Measurements from ENCODE around the gene ATAD1.
A peak's percentile ranks its signal among the peaks of the same experiment; 100 is the strongest.
"Not testable (repeated sequence)": the region's sequence is repeated elsewhere in the genome, so short reads cannot be mapped to it uniquely, and the experiment has no call there.

ATAD1 gene

GRCh38 chr10:87816898-87817608 is 973 bp downstream of the ATAD1 start:
- Histone ChIP-seq H3K9me3 (ENCODE audit: insufficient read depth, low read length) (no peaks in the 10 kb centered on the region), H3K4me3 (ENCODE audit: insufficient read length, low read depth) (peak overlapping the region; percentile 85), H3K36me3 (ENCODE audit: insufficient read depth, insufficient read length, low read length) (peaks cover 21% of the 10 kb centered on the region), H3K4me1 (ENCODE audit: insufficient read depth, insufficient read length) (no peaks in the 10 kb centered on the region), H3K27me3 (ENCODE audit: insufficient read depth, insufficient read length) (peaks cover 12% of the 10 kb centered on the region), H3K9ac (ENCODE audit: insufficient read length, low read depth) (peak overlapping the region; percentile 91)
- no peak for DNase-seq (ENCODE audit: low read depth, low spot score)
- TF ChIP-seq YY1 (IDR thresholded peaks at IDR 0.05; ENCODE audit: insufficient read depth, insufficient read length) (no peak), ZNF274 (IDR thresholded peaks at IDR 0.05; ENCODE audit: low read depth, low read length) (no peak), SUZ12 (IDR thresholded peaks at IDR 0.05; ENCODE audit: extremely low read depth, insufficient read depth, insufficient read length) (no peak)

DNA sequence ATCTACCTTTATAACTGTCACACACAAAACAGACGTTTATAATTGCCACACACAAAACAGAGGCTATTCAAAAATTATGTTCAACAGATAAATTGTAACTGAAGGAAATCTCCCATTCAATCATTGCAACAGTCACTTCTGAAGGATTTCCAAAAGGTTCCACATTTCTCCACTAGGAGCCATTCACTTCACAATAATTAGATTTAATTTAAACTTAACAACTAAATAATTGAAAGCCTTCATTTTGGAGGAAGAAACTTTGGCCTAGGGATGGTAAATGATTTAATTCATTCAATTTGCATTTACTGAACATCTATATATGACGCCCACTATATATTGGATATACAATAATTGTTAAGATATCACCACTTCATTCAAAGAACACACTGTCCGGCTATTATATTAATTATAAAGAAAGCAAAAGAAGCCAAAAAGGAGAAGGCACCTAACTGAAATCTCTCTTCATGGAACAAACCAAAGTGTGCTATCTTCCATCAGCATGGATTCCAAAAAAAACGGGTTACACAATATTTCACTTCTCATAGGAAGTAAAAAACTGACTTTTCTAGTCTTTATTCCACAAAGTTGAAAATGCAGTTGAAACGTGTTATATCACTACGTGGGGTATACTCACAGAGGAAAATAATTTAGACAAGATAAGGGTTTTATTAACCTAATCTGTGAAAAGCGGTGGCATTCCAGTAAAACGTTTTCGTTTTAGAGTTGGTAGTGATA is 1.7 kb downstream of the ATAD1 start:
- H3K4me1 ChIP-seq (ENCODE audit: insufficient read depth, insufficient read length) = no peaks in the 10 kb centered on the region
- no peak overlapping the region for H3K9ac ChIP-seq (ENCODE audit: insufficient read length, low read depth)
- TF ChIP-seq SUZ12 (IDR thresholded peaks at IDR 0.05; ENCODE audit: extremely low read depth, insufficient read depth, insufficient read length) (no peak), ZNF274 (IDR thresholded peaks at IDR 0.05; ENCODE audit: low read depth, low read length) (no peak), YY1 (IDR thresholded peaks at IDR 0.05; ENCODE audit: insufficient read depth, insufficient read length) (no peak)
- peaks cover 27% of the 10 kb centered on the region for H3K36me3 ChIP-seq (ENCODE audit: insufficient read depth, insufficient read length, low read length)
- H3K9me3 ChIP-seq (ENCODE audit: insufficient read depth, low read length) = no peaks in the 10 kb centered on the region
- peaks cover 12% of the 10 kb centered on the region for H3K27me3 ChIP-seq (ENCODE audit: insufficient read depth, insufficient read length)
- no peak for DNase-seq (ENCODE audit: low read depth, low spot score)
- H3K4me3 ChIP-seq (ENCODE audit: insufficient read length, low read depth) = peak overlapping the region; percentile 85

DNA sequence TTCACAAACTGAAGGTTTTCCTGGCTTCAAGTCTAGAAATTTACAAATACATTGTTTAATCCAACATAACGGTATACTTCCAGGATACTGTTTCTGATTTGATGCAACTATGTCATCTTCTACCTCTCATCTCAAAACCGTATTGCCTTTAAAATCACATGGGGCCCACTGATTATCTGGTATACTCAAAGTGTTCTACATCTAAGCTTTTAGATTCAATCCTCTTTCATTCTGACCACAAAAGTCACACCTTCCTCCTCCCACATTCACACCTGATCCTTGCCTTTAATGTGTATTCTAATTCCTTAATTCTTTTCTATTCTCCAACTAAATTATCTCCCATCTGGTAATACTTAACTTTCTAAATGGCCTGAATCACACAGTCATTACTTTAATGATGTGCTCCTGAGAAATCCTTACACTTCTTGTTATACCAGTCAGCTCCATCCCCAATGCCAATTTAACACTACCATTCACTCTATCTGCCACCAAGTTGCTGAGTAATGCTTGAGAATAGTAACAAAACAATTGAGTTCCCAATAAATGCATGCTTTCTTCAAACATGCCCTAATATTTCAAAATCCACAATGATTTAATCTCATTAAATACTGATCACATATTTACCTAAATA is 13.0 kb downstream of the ATAD1 start:
- no peak for DNase-seq (ENCODE audit: low read depth, low spot score)
- no peaks in the 10 kb centered on the region for H3K27me3 ChIP-seq (ENCODE audit: insufficient read depth, insufficient read length)
- no peaks in the 10 kb centered on the region for H3K4me1 ChIP-seq (ENCODE audit: insufficient read depth, insufficient read length)
- no peak overlapping the region for H3K9ac ChIP-seq (ENCODE audit: insufficient read length, low read depth)
- H3K36me3 ChIP-seq (ENCODE audit: insufficient read depth, insufficient read length, low read length) = peaks cover 60% of the 10 kb centered on the region
- H3K4me3 ChIP-seq (ENCODE audit: insufficient read length, low read depth) = no peak overlapping the region
- TF ChIP-seq YY1 (IDR thresholded peaks at IDR 0.05; ENCODE audit: insufficient read depth, insufficient read length) = no peak
- peaks cover 41% of the 10 kb centered on the region for H3K9me3 ChIP-seq (ENCODE audit: insufficient read depth, low read length)

DNA sequence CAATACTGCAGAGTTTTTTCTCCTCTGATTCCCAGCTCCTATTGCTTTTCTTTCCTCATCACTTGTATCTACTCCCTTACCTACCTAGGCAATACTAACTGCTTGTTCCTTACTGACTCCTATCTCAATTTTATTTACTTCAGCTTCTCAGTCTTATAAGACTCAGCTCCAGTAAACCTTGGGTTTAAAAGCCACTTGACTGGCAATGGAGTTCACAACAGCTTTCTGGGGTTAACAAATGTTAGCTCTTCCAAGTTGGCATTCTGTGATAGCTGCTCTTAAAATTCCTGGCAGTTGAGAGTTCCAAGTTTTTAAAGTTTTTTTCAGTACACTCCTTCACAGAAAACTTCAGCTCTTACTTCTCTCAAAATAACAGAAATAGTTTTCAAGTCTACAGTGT is 14.2 kb downstream of the ATAD1 start:
- Histone ChIP-seq H3K9ac (ENCODE audit: insufficient read length, low read depth) (no peak overlapping the region), H3K9me3 (ENCODE audit: insufficient read depth, low read length) (peaks cover 52% of the 10 kb centered on the region), H3K4me3 (ENCODE audit: insufficient read length, low read depth) (no peak overlapping the region), H3K36me3 (ENCODE audit: insufficient read depth, insufficient read length, low read length) (peaks cover 65% of the 10 kb centered on the region), H3K27me3 (ENCODE audit: insufficient read depth, insufficient read length) (no peaks in the 10 kb centered on the region), H3K4me1 (ENCODE audit: insufficient read depth, insufficient read length) (no peaks in the 10 kb centered on the region)
- DNase-seq (ENCODE audit: low read depth, low spot score) = no peak
- no peak for TF ChIP-seq ZNF274 (IDR thresholded peaks at IDR 0.05; ENCODE audit: low read depth, low read length)
- TF ChIP-seq SUZ12 (IDR thresholded peaks at IDR 0.05; ENCODE audit: extremely low read depth, insufficient read depth, insufficient read length) = no peak
- TF ChIP-seq YY1 (IDR thresholded peaks at IDR 0.05; ENCODE audit: insufficient read depth, insufficient read length) = no peak

GRCh38 chr10:87803328-87803727 is 14.7 kb downstream of the ATAD1 start:
- no peak overlapping the region for H3K9ac ChIP-seq (ENCODE audit: insufficient read length, low read depth)
- no peaks in the 10 kb centered on the region for H3K27me3 ChIP-seq (ENCODE audit: insufficient read depth, insufficient read length)
- H3K4me3 ChIP-seq (ENCODE audit: insufficient read length, low read depth) = no peak overlapping the region
- H3K9me3 ChIP-seq (ENCODE audit: insufficient read depth, low read length) = peaks cover 52% of the 10 kb centered on the region
- no peaks in the 10 kb centered on the region for H3K4me1 ChIP-seq (ENCODE audit: insufficient read depth, insufficient read length)
- H3K36me3 ChIP-seq (ENCODE audit: insufficient read depth, insufficient read length, low read length) = peaks cover 63% of the 10 kb centered on the region
- TF ChIP-seq YY1 (IDR thresholded peaks at IDR 0.05; ENCODE audit: insufficient read depth, insufficient read length) = no peak
- TF ChIP-seq ZNF274 (IDR thresholded peaks at IDR 0.05; ENCODE audit: low read depth, low read length) = no peak
- TF ChIP-seq SUZ12 (IDR thresholded peaks at IDR 0.05; ENCODE audit: extremely low read depth, insufficient read depth, insufficient read length) = no peak
- no peak for DNase-seq (ENCODE audit: low read depth, low spot score)

DNA sequence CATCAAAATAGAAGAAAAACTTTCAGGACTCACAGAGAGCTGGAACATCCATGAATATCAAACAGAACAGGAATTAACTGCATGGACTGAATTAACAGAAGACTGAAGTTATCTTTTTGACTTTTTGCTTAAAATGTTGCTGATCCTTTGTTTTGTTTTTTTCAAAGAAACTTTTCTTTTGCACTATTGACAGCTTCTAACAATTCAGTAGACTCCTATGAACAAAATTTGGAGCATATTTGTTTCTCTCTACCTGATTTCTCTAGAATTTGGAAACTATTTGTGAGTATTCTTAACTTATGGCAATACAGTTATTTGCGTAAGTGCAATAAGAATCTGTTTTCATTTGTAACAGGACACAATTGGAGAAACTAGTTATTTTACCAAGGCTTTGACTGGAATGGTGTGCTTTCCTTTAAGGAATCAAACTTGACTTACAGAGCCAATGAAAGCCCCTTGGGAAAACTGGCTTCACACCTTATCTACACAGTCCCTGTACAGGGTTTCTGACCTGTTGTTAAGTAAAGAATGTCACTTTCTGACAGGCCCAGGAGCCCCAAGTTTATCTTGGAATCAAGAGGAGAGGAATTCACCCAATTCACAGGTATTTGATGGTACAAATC is 16.1 kb downstream of the ATAD1 start:
- not testable (repeated sequence) for H3K4me1 ChIP-seq (ENCODE audit: insufficient read depth, insufficient read length); H3K9ac ChIP-seq (ENCODE audit: insufficient read length, low read depth); DNase-seq (ENCODE audit: low read depth, low spot score); H3K27me3 ChIP-seq (ENCODE audit: insufficient read depth, insufficient read length); H3K4me3 ChIP-seq (ENCODE audit: insufficient read length, low read depth)
- Histone ChIP-seq H3K9me3 (ENCODE audit: insufficient read depth, low read length) (peaks cover 52% of the 10 kb centered on the region), H3K36me3 (ENCODE audit: insufficient read depth, insufficient read length, low read length) (peaks cover 64% of the 10 kb centered on the region)

DNA sequence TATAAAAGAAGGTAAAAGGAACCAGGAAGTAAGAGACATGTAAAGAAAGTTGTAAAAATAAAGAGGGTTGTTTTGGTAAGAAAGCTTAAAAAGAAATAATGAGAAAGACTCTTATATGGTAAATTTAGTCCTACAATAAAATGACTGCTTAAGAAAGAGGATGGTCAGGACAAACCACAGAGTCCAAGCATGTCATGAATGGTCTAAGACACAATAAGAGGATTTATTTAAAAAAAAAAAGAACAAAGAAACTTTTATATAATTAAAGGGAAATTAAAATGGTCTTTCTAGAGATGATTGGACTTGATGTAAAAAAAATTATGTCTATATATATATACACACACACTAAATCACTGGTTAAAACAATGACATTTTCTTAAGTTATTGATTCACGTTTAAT is 18.2 kb downstream of the ATAD1 start:
- no peaks in the 10 kb centered on the region for H3K27me3 ChIP-seq (ENCODE audit: insufficient read depth, insufficient read length)
- no peak for DNase-seq (ENCODE audit: low read depth, low spot score)
- no peak overlapping the region for H3K4me3 ChIP-seq (ENCODE audit: insufficient read length, low read depth)
- H3K9ac ChIP-seq (ENCODE audit: insufficient read length, low read depth) = no peak overlapping the region
- TF ChIP-seq YY1 (IDR thresholded peaks at IDR 0.05; ENCODE audit: insufficient read depth, insufficient read length) = no peak
- no peak for TF ChIP-seq ZNF274 (IDR thresholded peaks at IDR 0.05; ENCODE audit: low read depth, low read length)
- no peak for TF ChIP-seq SUZ12 (IDR thresholded peaks at IDR 0.05; ENCODE audit: extremely low read depth, insufficient read depth, insufficient read length)
- peaks cover 53% of the 10 kb centered on the region for H3K36me3 ChIP-seq (ENCODE audit: insufficient read depth, insufficient read length, low read length)
- H3K9me3 ChIP-seq (ENCODE audit: insufficient read depth, low read length) = peaks cover 52% of the 10 kb centered on the region
- H3K4me1 ChIP-seq (ENCODE audit: insufficient read depth, insufficient read length) = no peaks in the 10 kb centered on the region
